Calu3 (cell line): ENCODE results near the gene LPCAT1. TPM values are rescaled to one million over a fixed set of nuclear protein-coding genes. Genes with fewer than 3 reads are reported as not detected.

Experiments used
- BruUV-seq: library from RNA; stranded (reverse); fragments of 400-500 nt; replicated peaks from 2 replicates; lab custom pipeline; 2021; lab: Mats Ljungman, UMichigan
- CTCF ChIA-PET: fragments of 300-600 bp; sonication (Branson Sonifier 250); formaldehyde crosslinking; loops from one replicate; lab custom pipeline; 2022; ENCODE audit warnings: antibody characterized with exemption; lab: Charles Lee
- DNase-seq: peaks from one replicate; pipeline ENCODE4 v3.0.0; 2022
- H3K27ac Mint-ChIP-seq: one replicate; pipeline ENCODE4 v1.8.0; 2022; ENCODE audit warnings: mixed read lengths; ENCODE audit not compliant: unreplicated experiment
- H3K27me3 Mint-ChIP-seq: one replicate; pipeline ENCODE4 v1.8.0; 2022; ENCODE audit warnings: mixed read lengths; ENCODE audit not compliant: unreplicated experiment
- H3K36me3 Mint-ChIP-seq: one replicate; pipeline ENCODE4 v1.8.0; 2022; ENCODE audit warnings: mild to moderate bottlenecking, moderate library complexity, mixed read lengths; ENCODE audit not compliant: insufficient read depth, unreplicated experiment
- H3K4me1 Mint-ChIP-seq: one replicate; pipeline ENCODE4 v1.8.0; 2022; ENCODE audit warnings: mild to moderate bottlenecking, low read depth, mixed read lengths; ENCODE audit not compliant: unreplicated experiment
- H3K4me3 Mint-ChIP-seq: one replicate; pipeline ENCODE4 v1.8.0; 2022; ENCODE audit warnings: mild to moderate bottlenecking, low read depth, moderate library complexity, mixed read lengths; ENCODE audit not compliant: unreplicated experiment
- H3K9me3 Mint-ChIP-seq: one replicate; pipeline ENCODE4 v1.8.0; 2022; ENCODE audit warnings: low read depth, mixed read lengths; ENCODE audit not compliant: unreplicated experiment
- CTCF ChIP-seq: fragments of 200-600 bp; IDR thresholded peaks from one replicate; pipeline ENCODE4 v1.8.0; 2022; ENCODE audit warnings: antibody characterized with exemption; ENCODE audit not compliant: unreplicated experiment
- intact Hi-C: fragments of 100-400 bp; cut with micrococcal nuclease; formaldehyde crosslinking; loops from one replicate; pipeline ENCODE4 v1.10.0; 2022; ENCODE audit not compliant: unreplicated experiment
- total RNA-seq: library from RNA; stranded (reverse); gene quantifications from 2 replicates; pipeline ENCODE4 v1.2.3, GENCODE V29; 2022

LPCAT1 gene
- total RNA-seq, 1 experiment from 2014 or later, result 42.3 TPM

GRCh38 chr5:1481266-1481958 lies 42.3 kb downstream of the LPCAT1 start:
- H3K4me3 Mint-ChIP-seq, result peak overlapping the region; percentile 3
- no peaks in the 10 kb centered on the region for H3K9me3 Mint-ChIP-seq
- H3K36me3 Mint-ChIP-seq, result peaks cover 17% of the 10 kb centered on the region
- H3K27ac Mint-ChIP-seq, result no peak overlapping the region
- CTCF ChIA-PET, result no interaction called here
- no peak for DNase-seq
- TF ChIP-seq CTCF, result no peak
- H3K4me1 Mint-ChIP-seq, result no peaks in the 10 kb centered on the region
- intact Hi-C loops, result no loop called here
- H3K27me3 Mint-ChIP-seq, result no peaks in the 10 kb centered on the region
- no TSS peak for BruUV-seq

- H3K9me3 Mint-ChIP-seq, result no peaks in the 10 kb centered on the region
- no TSS peak for BruUV-seq
- H3K4me1 Mint-ChIP-seq, result no peaks in the 10 kb centered on the region
- no peak for TF ChIP-seq CTCF
- CTCF ChIA-PET, result no interaction called here
- no peak overlapping the region for H3K4me3 Mint-ChIP-seq
- H3K36me3 Mint-ChIP-seq, result peaks cover 14% of the 10 kb centered on the region
- intact Hi-C loops, result no loop called here
- H3K27ac Mint-ChIP-seq, result no peak overlapping the region
- no peaks in the 10 kb centered on the region for H3K27me3 Mint-ChIP-seq
- DNase-seq, result no peak
Measured at GRCh38 chr5:1480806-1481205, 43.0 kb downstream of the LPCAT1 start.

- H3K27ac Mint-ChIP-seq, result no peak overlapping the region
- no peak for DNase-seq
- H3K9me3 Mint-ChIP-seq, result no peaks in the 10 kb centered on the region
- H3K4me3 Mint-ChIP-seq, result no peak overlapping the region
- no peaks in the 10 kb centered on the region for H3K4me1 Mint-ChIP-seq
- TF ChIP-seq CTCF, result no peak
- H3K36me3 Mint-ChIP-seq, result peaks cover 18% of the 10 kb centered on the region
- intact Hi-C loops, result no loop called here
- BruUV-seq, result no TSS peak
- H3K27me3 Mint-ChIP-seq, result no peaks in the 10 kb centered on the region
- CTCF ChIA-PET, result interaction anchor here (0.7 kb wide), 2 partner anchors 32 to 42 kb away, joined by 6 to 7 read pairs; no protein-coding TSS in a partner anchor
Measured at GRCh38 chr5:1480217-1480616, 43.5 kb downstream of the LPCAT1 start.

- Mint-ChIP-seq H3K36me3 (peaks cover 20% of the 10 kb centered on the region), H3K9me3 (no peaks in the 10 kb centered on the region), H3K27me3 (no peaks in the 10 kb centered on the region), H3K4me1 (no peaks in the 10 kb centered on the region), H3K4me3 (no peak overlapping the region), H3K27ac (no peak overlapping the region)
- intact Hi-C loops, result no loop called here
- BruUV-seq, result no TSS peak
- DNase-seq, result no peak
- peak; percentile 57 for TF ChIP-seq CTCF
- CTCF ChIA-PET, result interaction anchor here (0.7 kb wide), 2 partner anchors 33 to 42 kb away, joined by 6 to 7 read pairs; no protein-coding TSS in a partner anchor
Measured at GRCh38 chr5:1479581-1480188, 44.1 kb downstream of the LPCAT1 start.
